NCI-H1436 (cell line): ENCODE measurements around the gene PTPRK.

ENCODE experiments used
- DNase-seq: peaks from one replicate; lab custom pipeline; 2025; lab: John Stamatoyannopoulos, UW

PTPRK gene

DNA sequence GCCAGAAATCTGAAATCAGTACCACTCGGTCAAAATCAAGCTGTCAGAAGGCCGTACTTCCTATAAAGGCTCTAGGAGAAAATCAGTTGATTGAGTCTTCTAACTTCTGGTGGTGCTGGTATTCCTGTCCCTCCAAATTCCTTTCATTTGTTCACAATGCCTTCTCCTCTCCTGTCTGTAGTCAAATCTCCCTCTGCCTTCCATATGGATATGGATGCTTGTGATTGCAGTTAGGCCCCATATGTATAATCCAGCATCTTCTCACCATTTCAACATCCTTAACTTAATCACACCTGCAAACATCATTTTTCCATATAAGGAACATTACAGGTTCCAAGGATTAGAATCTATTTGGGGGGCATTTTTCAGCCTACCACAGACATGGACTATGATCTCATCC lies 331.7 kb downstream of the PTPRK start:
- DNase-seq: no peak

DNA sequence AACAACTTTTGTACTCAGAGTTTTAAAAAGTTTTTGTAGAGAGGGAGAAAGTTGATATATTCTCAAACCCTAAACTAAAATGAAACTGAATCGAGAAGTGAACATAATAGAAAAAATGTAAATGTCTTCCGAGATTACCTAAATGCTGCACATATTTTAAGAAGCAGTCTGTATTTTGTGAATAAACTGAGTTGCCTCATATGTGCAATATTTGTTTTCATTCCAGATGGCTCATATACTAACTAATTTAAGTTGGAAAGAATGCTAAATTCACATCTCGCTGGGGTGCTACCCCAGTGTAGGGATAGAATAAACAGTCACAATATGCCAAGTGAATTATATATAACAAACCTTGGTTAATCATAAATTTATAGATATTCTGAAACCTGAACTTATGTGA lies 333.7 kb downstream of the PTPRK start:
- no peak for DNase-seq

DNA sequence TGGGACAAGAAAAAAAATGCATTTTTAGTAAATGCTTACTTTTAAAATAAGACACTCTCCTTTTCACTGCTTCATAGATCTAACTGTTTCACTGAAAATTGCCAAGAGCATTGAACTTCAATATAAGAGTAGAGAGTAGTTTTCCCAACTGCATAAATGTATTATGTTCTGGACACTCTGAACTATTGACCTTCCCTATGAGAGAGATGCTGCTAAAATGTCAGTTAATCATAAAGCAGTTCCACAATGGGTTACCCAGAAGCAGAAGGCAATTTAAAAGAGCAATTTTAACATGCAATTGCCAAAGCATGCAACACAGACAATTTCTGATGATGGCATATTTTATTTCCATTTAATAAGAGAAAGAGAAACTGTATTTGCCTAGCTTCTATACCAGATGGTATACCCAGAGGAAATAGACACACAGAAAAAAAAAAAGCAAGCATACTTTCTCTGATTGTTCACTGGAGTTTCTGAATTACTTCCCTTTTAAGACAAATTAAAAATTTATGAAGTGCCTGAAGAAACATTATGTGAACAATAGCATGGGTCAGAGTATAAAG lies 340.4 kb downstream of the PTPRK start:
- DNase-seq: peak; percentile 39

DNA sequence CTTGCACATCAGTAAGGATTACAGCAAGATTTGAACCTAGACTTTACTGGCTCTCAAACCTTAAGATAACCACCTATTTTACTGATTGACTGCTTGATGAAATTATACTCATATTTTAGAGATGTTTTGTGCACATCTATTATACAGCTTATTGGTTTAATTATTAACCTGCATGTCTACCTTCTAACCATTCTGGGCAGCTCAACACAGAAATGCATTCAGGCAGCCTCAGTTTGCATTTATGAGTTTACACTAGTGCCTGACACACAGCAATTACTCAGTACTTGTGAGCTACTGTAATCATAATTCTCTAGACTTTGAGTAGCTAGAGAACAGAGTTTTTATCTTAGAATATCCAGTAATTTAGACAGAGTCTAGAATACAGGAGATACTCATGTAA lies 345.7 kb downstream of the PTPRK start:
- DNase-seq: no peak

DNA sequence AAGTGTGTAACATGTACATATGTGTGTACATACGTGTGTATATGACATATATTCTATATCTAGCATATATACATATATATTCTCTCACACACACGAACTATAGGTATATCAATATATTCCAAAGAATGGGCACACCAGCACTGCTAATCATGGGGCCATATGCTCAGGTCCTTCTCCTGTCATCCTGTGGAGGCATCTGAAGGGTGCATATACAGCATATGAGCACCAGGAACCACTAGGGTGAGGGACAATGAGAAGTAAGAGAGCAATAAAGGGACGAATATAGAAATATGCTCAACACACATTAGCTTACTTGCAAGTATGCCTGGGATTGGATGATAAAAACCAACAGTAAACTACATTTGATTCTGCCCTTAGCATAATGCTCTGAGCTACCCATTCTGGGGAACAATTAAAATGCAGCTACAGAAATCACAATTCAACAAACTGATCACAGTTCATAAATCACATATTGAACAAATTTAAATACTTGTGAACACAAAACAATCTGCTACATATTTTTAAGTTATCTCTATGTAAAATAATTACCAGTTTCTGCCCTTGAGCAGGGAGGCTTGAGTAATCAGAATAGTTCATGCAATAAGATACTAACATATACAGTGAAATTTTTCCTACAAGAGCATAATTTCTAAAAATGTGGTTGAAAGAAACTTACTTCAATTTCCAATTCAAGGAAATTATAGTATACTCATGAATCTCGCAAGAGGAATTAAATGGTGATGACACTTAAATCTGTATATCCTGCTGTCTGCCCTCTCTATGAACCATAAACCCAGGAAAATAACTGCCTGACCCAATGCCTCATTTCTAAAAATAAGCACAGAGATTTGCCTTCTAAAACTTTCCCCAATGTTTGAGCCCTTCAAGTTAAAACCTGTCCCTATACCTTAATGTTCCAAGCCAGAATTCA lies 347.4 kb downstream of the PTPRK start:
- no peak for DNase-seq

DNA sequence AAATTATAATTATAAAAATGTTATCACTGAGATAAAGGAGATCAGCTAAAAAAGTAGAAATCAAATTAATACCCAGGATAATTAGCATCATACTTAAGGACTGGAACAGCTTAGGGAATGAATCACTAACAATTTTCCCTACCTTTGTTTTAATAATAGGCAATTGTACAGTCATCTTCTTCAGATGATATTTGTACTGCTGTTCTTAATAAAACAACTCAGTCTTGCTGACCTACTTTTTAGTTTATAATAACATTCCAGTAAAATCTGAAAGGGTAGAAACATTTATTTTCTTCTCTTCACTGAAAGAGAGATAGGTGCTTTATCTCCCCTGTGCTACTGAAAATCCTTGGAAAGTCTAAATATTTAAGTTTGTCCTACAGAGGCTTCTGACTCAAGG lies 348.3 kb downstream of the PTPRK start:
- DNase-seq: no peak

DNA sequence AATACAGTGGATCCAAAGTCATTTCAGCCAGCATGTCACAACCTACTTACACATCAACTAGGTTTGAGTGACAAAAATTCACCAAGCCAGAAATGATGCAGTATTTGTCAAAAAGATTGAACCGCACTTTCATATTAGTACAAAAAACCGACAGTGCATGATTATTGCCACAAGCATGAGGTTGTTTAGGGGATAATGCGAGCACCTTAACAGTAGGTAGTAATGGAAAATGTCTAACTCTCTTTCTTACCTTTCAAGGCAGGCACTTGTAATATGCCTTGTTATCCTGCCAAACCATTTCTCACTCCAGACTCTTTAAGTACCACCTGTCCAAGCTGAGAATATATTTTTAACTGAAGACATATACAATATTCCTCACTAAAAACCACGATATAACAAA lies 349.2 kb downstream of the PTPRK start:
- DNase-seq: no peak

DNA sequence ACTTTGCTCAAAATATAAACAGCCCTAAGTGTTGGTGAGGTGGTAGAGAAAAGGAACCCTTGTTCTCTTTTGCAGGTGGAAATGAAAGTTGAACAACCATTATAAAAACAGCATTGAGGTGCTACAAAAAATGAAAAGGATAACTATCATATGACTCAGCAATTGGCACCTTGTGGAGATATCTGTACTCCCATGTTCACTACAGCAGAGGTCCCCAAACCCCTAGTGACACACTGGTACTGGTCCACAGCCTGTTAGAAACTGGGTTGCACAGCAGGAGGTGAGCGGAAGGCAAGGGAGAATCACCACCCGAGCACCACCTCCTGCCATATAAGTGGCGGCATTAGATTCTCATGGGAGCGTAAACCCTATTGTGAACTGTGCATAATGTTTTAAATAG lies 352.2 kb downstream of the PTPRK start:
- DNase-seq: no peak

DNA sequence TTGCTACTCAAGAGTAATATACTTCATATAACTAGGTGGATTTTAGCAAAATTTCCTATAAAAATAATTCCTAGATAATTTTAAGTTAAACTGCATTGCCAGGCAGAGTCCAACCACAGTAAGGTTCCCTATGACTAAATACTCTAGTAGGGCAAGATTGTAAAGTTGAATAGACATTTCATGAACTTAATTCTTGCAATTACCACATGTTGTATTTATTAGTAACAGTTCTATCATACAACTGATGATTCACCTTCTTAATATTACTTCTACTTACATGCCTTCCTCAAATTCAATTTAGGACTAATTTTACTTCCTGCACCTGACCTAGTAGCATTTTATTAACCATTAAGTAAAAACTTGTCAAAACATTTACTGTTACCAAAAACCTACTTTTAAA lies 352.8 kb downstream of the PTPRK start:
- no peak for DNase-seq

DNA sequence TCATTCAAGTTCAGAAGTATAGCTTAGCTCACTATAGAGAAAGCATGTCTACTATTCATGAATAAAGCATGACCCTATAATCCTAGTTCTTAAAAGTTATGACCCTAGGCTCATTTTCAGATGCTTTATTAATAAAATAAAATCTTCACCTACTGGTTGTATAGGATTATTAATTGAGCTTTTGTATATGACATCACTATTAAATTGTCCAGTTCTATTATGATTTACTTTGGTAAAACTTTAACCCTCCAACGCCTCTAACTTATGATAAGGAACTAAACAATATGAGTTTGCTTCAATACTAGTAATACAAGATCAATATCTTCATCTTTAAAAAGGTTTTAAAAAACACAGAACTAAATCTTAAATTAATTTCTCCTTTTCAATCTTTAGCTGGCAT lies 356.1 kb downstream of the PTPRK start:
- no peak for DNase-seq

DNA sequence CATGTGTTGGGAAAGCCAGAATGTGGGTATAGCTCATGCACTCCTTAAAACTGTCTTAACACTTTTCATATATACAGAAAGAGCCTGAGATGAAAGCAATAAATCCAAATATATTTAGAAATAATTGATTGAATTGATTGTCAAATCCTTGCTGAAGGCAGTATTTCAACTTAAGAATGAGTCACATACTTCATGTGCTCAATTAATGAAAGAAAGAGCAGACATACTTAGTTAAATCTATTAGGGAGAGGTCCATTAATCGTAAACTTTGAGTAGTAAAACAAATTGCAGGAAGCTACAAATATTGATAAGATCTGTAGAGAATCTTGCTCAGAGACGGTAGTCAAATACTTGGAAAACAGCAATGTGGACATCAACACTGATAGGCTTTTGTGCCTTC lies 358.0 kb downstream of the PTPRK start:
- no peak for DNase-seq

DNA sequence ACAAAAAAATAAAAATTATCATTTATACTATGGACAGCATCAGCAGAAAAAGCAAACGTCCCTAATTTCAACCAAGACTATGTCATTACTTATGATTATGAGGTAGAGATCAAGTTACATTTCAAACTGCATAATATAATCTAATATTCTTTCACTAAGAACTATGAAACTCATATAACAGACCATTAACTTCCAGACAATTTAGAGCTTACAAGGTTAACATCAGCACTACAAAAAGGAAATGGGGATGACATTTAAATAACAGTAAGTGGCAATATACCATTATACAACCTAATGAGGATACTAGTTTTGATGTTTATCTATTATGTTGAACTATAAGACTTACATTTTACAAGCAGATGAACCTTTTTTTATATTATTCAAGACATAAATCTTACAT lies 358.6 kb downstream of the PTPRK start:
- no peak for DNase-seq

DNA sequence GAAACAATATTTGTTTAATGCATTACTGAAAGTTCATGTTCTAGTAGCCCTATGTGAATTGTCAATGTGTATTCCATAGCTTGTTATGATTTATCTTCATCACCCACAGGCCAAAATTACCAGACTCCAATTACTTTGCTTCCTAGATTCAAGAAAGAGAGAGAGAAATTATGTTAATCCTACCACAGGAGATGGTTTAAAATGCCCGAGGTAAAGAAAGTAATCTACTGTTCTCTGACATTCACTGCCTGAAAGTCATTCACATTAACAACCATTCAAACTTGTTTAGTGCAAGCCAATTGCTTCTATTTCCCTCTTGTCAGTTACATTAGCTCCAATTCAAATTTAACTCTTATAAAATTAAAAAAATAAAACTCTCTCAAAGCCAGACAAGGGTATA lies 359.1 kb downstream of the PTPRK start:
- DNase-seq: no peak

DNA sequence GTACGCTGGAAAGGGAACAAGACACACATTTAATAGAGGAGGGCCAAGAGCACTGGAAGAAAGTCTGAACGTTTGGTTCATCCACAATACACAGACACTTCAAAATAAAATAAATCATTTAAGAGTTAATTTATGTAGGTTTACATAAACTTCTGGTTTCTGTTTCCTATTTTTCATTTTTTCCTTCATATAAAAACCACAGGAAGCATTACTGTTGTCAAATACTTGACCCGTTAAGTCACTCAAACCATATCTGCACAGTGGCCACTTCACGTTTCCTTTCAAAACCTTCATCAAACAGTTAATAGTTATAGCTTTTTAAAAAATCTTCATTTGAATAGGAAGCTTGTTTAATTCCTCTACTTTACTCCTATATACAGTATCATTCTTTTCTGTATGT lies 361.9 kb downstream of the PTPRK start:
- DNase-seq: no peak

DNA sequence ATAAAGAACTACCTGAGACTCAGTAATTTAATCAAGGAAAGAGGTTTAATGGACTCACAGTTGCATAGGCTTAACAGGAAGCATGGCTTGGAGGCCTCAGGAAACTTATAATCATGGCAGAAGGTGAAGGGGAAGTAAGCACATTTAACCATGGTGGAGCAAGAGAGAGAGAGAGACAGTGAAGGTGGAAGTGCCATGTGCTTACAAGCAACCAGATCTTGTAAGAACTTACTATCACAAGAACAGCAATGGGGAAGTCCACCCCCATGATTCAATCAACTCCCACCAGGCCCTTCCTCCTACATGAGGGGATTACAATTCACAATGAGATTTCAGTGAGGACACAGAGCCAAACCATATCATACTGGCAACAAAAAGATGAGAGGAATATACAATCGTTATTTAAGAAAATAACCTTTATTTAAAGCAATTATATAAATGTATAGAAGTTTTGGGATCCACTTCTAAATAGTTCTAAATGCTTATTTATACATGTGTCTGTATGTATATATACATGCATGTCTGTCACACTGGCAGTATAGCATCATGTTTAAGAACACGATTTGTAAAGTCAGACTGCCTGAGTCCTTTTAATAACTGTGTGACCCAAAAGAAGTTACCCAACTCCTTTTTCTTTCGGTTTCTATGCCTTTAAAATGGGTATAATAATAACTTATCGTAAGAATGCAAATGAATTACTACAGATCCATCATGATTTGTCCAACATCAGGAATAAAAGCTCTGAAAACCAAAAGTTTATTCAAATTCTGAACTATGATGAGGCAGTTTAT lies 363.9 kb downstream of the PTPRK start:
- DNase-seq: no peak

DNA sequence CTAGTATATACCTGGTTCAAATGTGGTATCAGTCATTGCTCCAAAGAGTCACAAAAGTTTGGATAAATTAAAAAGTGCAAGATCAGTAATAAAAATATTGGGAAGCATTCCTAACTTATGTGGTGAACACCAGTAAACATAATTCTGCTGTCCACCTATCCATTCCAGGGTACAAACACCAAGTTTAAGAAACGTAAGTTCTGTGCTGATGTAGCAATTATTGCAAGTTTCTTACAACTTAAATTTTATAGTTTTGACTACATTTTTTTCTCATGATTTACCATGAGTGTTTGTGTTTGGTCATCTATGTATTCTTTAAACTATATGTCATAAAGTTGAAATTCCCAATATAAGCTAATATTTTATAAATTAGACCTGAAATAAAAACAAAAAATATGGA lies 364.6 kb downstream of the PTPRK start:
- no peak for DNase-seq

DNA sequence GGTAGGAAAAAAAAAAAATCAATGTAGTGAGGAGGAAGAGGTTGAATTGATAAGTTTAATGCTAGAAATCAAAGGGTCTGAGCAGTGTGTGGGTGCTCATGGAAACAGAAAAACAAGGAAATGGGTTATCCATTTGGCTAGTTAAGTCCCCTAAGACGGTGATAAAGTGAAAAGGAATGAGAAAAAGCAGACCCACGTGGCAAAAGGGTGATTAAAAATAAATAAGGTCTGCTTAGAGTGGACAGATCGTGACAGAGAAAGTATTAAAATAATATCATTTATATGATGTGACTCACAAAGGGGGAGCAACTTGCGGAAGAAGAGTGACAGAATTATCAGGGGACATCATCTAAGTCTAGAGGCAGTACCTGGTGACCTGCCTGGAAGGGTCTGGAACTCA lies 367.8 kb downstream of the PTPRK start:
- DNase-seq: no peak

DNA sequence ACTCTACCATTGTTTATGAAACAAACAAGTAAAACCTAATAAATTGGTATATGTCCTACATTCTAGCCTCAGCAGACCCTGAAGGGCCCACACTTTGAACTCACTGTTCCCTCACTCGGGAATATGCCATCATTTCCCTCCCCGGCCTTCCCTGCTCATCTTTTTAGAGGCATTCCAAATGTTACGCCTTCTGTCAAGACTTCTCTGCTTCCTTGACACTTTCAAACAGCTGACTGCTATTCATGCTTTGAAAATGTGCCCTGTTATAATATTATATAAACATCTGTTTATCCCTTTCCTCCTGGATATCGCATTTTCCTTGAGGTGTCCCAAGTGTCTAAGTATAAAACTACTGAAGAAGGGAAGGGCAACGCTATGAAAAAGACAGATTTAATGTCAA lies 370.0 kb downstream of the PTPRK start:
- no peak for DNase-seq

DNA sequence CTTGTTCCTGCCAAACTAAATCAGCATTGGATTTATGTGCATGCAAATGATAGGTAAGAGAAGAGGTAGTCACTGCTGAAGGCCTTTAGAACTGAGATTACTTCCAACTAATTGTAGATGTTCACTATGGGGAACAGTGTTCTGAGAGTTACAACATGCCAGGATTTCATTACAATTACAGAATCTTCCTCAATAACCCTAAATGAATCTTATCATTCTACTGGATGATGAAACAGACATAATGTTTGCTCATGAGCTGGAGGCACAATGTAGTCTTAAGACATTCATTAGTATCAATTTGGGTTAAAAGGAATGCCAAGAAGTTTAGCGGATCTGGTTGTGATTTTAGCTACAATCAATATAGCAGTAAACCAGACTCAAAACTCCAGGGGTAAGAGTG lies 370.6 kb downstream of the PTPRK start:
- DNase-seq: no peak

DNA sequence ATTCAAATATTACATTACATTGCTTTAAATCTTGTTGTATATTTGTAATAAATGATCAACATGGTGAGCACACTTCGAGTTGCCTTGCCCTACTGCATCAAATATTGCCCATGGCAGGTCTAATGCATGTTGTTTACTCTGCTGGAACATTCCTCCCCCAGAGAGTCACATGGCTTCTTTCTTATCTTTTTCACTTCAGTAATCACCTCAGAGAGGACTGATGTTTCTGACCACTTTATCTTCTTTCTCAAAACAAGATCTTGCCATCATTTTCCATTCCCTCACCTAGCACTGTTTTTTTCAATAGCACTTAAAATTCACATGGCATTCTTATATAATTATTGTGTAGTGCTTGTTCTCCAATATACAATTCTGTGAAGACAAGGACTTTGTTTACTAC lies 376.1 kb downstream of the PTPRK start:
- DNase-seq: no peak

DNA sequence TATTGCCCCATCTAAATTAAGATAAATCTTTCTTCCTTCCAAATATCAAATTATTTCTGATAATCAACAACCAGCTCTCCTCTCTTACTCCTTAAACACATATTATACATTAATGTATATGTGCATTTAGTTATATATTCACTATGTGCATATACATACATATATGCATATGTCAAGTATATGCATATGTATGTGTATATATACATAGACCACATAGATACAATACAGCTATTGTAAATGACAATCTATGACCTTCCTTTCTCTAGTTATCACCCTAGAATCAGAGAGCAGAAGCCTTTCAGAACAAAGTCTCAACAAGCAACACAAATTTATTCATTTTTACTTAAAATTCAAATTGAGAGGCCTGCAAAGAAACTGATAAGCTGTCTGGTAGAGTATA lies 378.5 kb downstream of the PTPRK start:
- DNase-seq: no peak

DNA sequence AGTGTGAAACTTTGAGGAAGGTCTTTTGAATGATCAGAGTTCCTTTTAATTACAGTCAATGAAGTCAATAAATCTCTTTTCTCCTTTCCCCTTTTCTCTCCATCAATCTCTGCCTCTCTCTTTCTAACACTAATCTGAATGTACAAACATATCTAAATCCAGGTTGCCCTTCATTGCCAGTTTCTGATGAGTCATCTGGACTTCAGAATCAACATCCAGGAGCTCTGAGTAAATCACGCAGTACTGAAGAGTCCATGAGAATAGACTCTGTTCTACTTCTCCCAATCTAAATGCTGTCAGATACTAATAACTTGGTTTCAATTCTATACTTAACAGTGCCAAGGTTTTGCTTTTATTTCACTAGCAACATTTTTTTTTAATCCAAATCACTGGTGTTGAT lies 380.9 kb downstream of the PTPRK start:
- no peak for DNase-seq

DNA sequence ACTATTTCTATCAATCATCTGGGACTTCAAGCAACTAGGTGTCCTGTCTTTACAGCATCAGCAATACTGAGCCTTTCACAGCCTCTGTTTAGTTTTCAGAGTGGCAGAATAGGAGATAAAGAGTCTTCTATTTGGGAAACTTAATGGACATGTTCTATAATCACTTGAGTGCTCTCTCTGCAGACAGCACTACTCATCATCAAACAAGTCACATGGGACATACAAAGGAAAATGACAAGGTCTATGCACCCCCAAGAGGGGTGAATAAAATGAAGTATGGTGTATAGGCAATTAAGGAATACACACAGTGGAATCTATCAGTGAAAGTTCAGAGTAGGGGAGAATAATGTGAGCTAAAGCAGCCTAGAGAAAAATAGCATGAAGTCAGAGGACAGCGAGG lies 381.7 kb downstream of the PTPRK start:
- no peak for DNase-seq
